Large intestine (tissue), 3 donors: Measurements from ENCODE around the gene TTN. TPM values are rescaled to one million over a fixed set of nuclear protein-coding genes. Genes with fewer than 3 reads are reported as not detected.

Experiments used
- DNase-seq, 2 donors: peaks; one replicate each; pipeline versions ENCODE4 v3.0.0 to v3.0.0-alpha.2; 2013
- H3K27ac ChIP-seq: one replicate; pipeline ENCODE4 v1.5.1; 2013; ENCODE audit warnings: low read length
- H3K27me3 ChIP-seq: 2 replicates; pipeline ENCODE4 v1.6.1; 2013; ENCODE audit warnings: low read length; ENCODE audit not compliant: control insufficient read depth, insufficient read depth
- H3K36me3 ChIP-seq: 2 replicates; pipeline ENCODE4 v1.6.1; 2013; ENCODE audit warnings: low read length; ENCODE audit not compliant: control insufficient read depth, insufficient read depth
- H3K4me1 ChIP-seq: one replicate; pipeline ENCODE4 v1.6.1; 2013; ENCODE audit warnings: low read length; ENCODE audit not compliant: control insufficient read depth, insufficient read depth
- H3K4me3 ChIP-seq: one replicate; pipeline ENCODE4 v1.5.1; 2013; ENCODE audit warnings: low read length
- H3K9me3 ChIP-seq: one replicate; pipeline ENCODE4 v1.6.1; 2013; ENCODE audit warnings: mild to moderate bottlenecking, low read depth, low read length, moderate library complexity; ENCODE audit not compliant: control insufficient read depth
- WGBS: methylation state at CpG from one replicate; pipeline ENCODE4 v1.1.5; 2013; ENCODE audit warnings: low lambda C conversion rate; ENCODE audit not compliant: insufficient coverage; 5-methylcytosine and 5-hydroxymethylcytosine counted together
- polyA plus RNA-seq: library from polyadenylated mRNA; unstranded; fragments of 120-200 nt; gene quantifications from one replicate; pipeline ENCODE4 v1.2.1, GENCODE V29; 2013

Gene TTN
- polyA plus RNA-seq, 1 donor: 0.90 TPM

DNA sequence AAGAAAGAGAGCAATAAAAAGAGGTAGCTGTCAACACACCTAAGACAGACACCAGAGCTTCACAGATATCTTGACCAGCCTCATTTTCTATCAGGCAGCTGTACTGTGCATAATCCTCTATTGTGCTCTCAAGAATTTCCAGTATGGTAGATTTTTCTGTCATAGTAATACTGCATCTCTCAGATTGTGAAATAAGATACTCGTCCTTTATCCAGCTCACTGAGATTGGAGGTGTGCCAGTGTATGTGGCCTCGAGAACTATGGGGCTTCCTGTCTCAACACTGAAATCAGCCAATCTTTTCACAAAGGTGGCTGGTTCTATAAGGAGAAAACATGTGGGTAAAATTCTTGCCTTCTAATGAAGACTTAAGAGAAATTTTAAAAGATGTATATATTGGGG is 88.9 kb downstream of the TTN start:
- H3K4me1 ChIP-seq: no peaks in the 10 kb centered on the region
- H3K27me3 ChIP-seq: no peaks in the 10 kb centered on the region
- no peak overlapping the region for H3K27ac ChIP-seq
- no peak overlapping the region for H3K4me3 ChIP-seq
- H3K36me3 ChIP-seq: peaks cover 6% of the 10 kb centered on the region
- no peaks in the 10 kb centered on the region for H3K9me3 ChIP-seq
- DNase-seq: no peak
- no CpG with 5 or more reads among the region's 2 CpGs for WGBS

DNA sequence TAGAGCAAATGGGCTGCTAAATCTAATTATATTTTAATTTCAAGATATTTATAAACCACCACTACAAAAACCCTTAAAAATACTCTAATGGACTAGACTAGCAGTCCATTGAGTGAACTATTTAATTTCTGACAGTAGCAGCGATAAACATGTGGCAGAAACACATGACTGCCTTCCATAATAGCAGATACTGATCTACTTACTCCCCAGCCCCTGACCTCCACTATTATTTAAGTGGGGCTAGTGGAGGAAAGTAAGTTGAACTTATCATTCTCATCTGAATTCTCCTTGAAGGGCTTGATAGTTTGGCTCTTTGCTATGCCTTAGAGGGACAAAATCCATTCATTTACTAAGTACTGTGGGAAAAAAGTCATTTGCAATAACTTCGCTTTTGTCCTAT is 90.8 kb downstream of the TTN start:
- Histone ChIP-seq H3K27ac (no peak overlapping the region), H3K4me1 (no peaks in the 10 kb centered on the region), H3K27me3 (no peaks in the 10 kb centered on the region), H3K4me3 (no peak overlapping the region), H3K9me3 (no peaks in the 10 kb centered on the region), H3K36me3 (peaks cover 10% of the 10 kb centered on the region)
- 100% methylated on average over 1 of the region's 2 CpGs for WGBS
- no peak for DNase-seq

DNA sequence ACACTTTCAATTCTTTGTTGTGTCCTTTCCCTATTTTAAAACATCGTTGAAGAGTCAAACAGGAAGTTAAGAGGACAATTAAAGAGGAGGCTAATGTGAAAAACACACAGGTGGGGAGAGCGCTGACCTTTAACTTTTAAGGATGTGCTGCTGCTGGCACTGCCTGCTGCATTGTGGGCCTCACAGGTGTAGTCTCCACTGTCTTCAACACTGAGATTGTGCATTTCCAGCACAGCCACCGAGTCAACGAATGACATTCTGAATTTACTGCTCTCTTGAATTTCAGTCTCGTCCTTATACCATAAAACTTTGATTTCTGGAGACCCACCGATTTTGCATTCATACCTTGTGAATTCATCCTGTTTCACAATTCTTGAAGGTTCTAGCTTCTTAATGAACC is 91.9 kb downstream of the TTN start:
- no peak for DNase-seq
- Histone ChIP-seq H3K27me3 (no peaks in the 10 kb centered on the region), H3K9me3 (no peaks in the 10 kb centered on the region), H3K27ac (no peak overlapping the region), H3K36me3 (peaks cover 7% of the 10 kb centered on the region), H3K4me3 (no peak overlapping the region), H3K4me1 (no peaks in the 10 kb centered on the region)
- 89% methylated on average over 2 of the region's 6 CpGs for WGBS

DNA sequence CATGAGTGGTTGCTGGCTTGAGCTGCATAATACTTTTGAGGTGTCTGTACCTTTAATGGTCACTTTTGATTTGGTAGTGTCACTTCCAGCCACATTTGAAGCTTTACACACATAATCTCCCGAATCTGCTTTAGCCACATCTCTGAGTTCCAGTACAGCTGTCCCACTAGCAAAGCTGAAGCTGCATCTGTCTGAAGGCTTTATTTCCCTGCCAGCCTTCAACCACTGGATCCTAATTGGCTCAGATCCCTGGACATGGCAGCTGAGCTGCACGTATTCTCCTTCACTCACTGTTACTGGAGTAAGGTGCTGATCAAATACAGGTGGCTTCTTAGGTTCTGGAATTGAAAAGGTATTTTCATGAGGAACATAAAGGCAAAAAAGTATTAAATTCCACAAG is 99.7 kb downstream of the TTN start:
- no peak overlapping the region for H3K4me3 ChIP-seq
- DNase-seq: no peak
- peaks cover 6% of the 10 kb centered on the region for H3K36me3 ChIP-seq
- H3K9me3 ChIP-seq: no peaks in the 10 kb centered on the region
- H3K27ac ChIP-seq: no peak overlapping the region
- no CpG with 5 or more reads among the region's 2 CpGs for WGBS
- no peaks in the 10 kb centered on the region for H3K4me1 ChIP-seq
- H3K27me3 ChIP-seq: no peaks in the 10 kb centered on the region

DNA sequence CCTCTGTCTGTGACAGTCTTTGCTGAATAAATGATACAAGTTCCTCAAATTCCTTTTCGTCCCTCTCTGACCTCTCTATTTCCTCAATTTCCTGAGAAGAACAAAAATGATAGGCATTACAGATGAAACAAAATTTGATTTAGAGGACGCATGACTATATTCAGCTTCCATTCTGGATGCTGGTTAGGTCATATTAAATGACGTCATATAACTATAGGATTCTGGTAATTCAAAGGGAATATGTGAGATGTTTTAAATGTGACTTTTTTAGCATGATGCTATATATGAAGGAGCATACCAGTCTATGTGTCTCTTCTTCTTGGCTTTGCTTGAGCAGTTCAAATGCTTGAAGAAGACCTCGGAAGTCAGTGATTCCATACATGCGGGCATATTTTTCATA is 102.3 kb downstream of the TTN start:
- Histone ChIP-seq H3K27me3 (no peaks in the 10 kb centered on the region), H3K4me3 (no peak overlapping the region), H3K27ac (no peak overlapping the region), H3K36me3 (peaks cover 2% of the 10 kb centered on the region), H3K9me3 (no peaks in the 10 kb centered on the region), H3K4me1 (no peaks in the 10 kb centered on the region)
- WGBS: 93% methylated on average over 3 of the region's 5 CpGs
- DNase-seq: no peak

DNA sequence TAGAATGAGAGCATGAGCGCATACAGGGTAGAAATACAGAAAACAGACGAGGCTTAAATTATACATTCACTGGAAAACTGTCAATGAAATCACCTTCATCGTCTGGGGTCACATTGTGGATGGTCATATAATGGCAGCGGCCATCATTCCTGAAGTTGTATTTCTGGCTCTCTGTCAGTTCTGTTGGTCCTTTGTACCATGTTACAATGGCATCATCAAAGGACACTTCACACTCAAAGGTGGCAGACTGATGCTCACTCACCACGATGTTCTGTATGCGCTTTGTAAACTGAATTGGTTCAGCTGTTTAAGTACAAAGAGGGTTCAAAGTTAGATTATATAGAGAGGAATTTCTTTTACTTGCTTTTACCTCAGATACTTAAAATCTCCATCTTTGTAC is 104.9 kb downstream of the TTN start:
- WGBS: 86% methylated on average over 2 of the region's 6 CpGs
- Histone ChIP-seq H3K9me3 (no peaks in the 10 kb centered on the region), H3K27ac (no peak overlapping the region), H3K4me3 (no peak overlapping the region), H3K4me1 (no peaks in the 10 kb centered on the region), H3K36me3 (peaks cover 2% of the 10 kb centered on the region), H3K27me3 (no peaks in the 10 kb centered on the region)
- DNase-seq: no peak

DNA sequence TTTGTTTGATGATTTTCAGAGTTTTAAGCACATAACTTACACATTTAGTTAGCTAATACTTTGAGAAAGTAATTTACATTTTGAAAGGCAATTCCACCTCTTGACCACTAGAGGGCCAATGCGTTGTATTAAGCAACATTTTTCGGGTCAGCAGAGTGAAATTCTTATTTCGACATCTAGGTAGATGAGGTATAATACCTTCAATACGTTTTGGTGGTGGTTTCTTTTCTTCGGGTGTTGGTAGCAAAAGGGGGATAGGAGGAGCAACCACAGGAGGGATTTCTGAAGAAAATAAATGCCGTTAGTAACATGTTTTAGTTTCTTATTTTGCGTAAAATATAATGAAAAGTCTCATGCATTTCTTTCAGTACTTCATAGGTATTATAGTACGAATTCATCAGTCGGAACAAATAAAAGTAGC is 106.3 kb downstream of the TTN start:
- Histone ChIP-seq H3K9me3 (no peaks in the 10 kb centered on the region), H3K27me3 (no peaks in the 10 kb centered on the region), H3K4me1 (no peaks in the 10 kb centered on the region), H3K27ac (no peak overlapping the region), H3K4me3 (no peak overlapping the region), H3K36me3 (peaks cover under 1% of the 10 kb centered on the region)
- WGBS: 100% methylated on average over 4 of the region's 9 CpGs
- no peak for DNase-seq

DNA sequence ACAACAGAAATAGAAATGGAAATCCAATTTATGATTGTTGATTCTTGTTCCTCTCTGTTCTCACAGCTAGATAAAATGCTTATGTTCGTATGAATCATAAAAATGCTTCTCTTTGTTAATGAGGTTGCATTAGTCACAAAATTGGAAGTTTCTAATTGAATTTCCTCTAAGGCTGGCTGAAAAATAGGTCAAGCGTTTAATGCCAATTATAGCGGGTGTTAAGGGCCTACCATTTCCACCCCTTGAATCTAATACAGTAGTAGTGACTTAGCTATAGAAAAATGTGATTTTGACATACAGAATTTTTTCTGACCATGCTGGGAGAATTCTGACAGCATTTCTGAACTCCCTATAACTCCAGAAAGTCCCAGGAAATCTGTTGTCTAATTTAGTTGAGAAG is 107.1 kb downstream of the TTN start:
- H3K27ac ChIP-seq: no peak overlapping the region
- no peak overlapping the region for H3K4me3 ChIP-seq
- 100% methylated on average over 1 of the region's 3 CpGs for WGBS

DNA sequence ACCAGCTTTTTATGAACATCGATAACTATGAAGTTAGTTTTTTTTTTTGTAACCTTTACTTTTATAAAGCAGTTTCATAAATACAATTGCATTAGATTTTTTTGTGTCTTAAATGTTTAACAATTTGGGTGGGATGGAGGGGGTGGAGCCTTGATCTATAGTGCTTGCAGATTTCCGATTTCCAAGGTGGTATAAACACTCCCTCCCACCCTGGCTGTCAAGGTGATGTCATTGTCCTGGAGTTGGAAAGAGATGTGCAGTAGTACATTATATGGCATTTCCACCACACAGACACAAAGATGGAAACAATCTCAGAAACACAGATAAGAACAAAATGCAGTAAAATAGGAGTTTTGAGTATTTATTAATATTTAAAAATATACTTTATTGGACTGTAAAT is 114.4 kb downstream of the TTN start:
- H3K9me3 ChIP-seq: no peaks in the 10 kb centered on the region
- no peak overlapping the region for H3K27ac ChIP-seq
- no peaks in the 10 kb centered on the region for H3K36me3 ChIP-seq
- WGBS: 100% methylated on average over 1 of the region's 2 CpGs
- DNase-seq: no peak
- H3K27me3 ChIP-seq: no peaks in the 10 kb centered on the region
- H3K4me1 ChIP-seq: no peaks in the 10 kb centered on the region
- no peak overlapping the region for H3K4me3 ChIP-seq

More for the DNA sequence above, 107.1 kb downstream of the TTN start:
- Histone ChIP-seq H3K4me1 (no peaks in the 10 kb centered on the region), H3K27me3 (no peaks in the 10 kb centered on the region), H3K9me3 (no peaks in the 10 kb centered on the region), H3K36me3 (no peaks in the 10 kb centered on the region)
- no peak for DNase-seq

DNA sequence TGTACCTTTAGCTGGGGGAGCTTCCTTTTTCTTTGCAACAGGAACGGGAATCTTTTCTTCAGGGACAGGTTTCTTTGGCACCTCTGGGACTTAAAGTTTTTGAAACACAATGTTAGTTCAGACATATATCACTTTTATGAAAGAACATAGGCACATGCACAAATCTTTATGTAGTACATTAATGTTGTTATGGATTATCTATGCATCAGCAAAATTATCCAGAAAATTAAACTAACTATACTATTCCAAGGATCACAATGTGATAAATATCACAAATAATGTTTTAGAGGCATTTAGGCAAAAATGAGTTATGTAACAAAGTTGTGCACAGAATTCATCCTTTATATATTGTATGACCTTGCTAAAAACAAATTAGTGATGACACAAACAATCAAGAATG is 117.4 kb downstream of the TTN start:
- WGBS: 88% methylated on average over 1 of the region's 1 CpG
- Histone ChIP-seq H3K4me1 (no peaks in the 10 kb centered on the region), H3K27me3 (no peaks in the 10 kb centered on the region), H3K9me3 (no peaks in the 10 kb centered on the region), H3K4me3 (no peak overlapping the region), H3K36me3 (peaks cover 3% of the 10 kb centered on the region), H3K27ac (no peak overlapping the region)
- DNase-seq: no peak

DNA sequence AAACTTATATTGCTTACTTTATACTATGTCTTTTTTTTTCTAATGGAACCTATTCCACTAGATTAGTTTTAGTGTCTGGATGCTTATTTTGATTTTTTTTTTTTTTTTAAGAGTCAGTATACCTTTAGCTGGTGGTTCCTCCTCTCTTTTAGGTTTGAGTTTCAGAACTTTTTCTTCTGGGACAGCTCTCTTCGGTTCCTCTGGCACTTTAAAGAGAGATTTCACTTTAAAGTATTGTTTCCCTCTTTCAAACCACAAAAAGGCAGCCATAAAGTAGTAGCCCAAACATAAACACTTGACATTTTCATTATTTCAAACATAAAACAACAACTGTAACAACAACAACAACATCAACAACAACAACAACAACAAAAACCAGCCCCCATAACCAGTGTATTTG is 123.3 kb downstream of the TTN start:
- no peaks in the 10 kb centered on the region for H3K9me3 ChIP-seq
- 67% methylated on average over 1 of the region's 1 CpG for WGBS
- H3K4me1 ChIP-seq: no peaks in the 10 kb centered on the region
- no peak for DNase-seq
- no peaks in the 10 kb centered on the region for H3K27me3 ChIP-seq
- peaks cover 3% of the 10 kb centered on the region for H3K36me3 ChIP-seq
- no peak overlapping the region for H3K4me3 ChIP-seq
- no peak overlapping the region for H3K27ac ChIP-seq
